Adrenal gland (tissue), 12 donors: ENCODE measurements around the gene ITIH5. TPM values are rescaled to one million over a fixed set of nuclear protein-coding genes. Genes with fewer than 3 reads are reported as not detected.
A peak's percentile ranks its signal among the peaks of the same experiment; 100 is the strongest.

Experiments
- DNase-seq, 7 donors: peaks; one replicate each; pipeline ENCODE4 v3.0.0-alpha.2; 2019 to 2020
- H3K27ac ChIP-seq, 5 donors: fragments of 200-600 bp; sonication (generic) in 4 of 5; 1 replicate in 3 of 5; 2 replicates in 2 of 5; pipeline versions ENCODE4 v1.5.1 to v1.8.0; 2016 to 2020; ENCODE audit warnings: mild to moderate bottlenecking in 1 of 5
- H3K27me3 ChIP-seq: fragments of 200-600 bp; 2 replicates; pipeline ENCODE4 v1.8.0; 2021
- H3K36me3 ChIP-seq, 2 donors: fragments of 200-600 bp; replicated peaks in 1 of 2; 1 replicate in 1 of 2; 2 replicates in 1 of 2; pipeline versions ENCODE4 v1.5.1 to v1.8.0; 2018 to 2022
- H3K4me1 ChIP-seq, 2 donors: fragments of 200-600 bp; replicated peaks in 1 of 2; 1 replicate in 1 of 2; 2 replicates in 1 of 2; pipeline versions ENCODE4 v1.5.1 to v1.8.0; 2018 to 2021
- H3K4me3 ChIP-seq, 4 donors: fragments of 200-600 bp; sonication (generic) in 3 of 4; one replicate each; pipeline ENCODE4 v1.5.1; 2016 to 2018
- H3K9me3 ChIP-seq, 3 donors: fragments of 200-600 bp; sonication (generic) in 1 of 3; replicated peaks in 1 of 3; 1 replicate in 2 of 3; 2 replicates in 1 of 3; pipeline versions ENCODE4 v1.5.1 to v1.8.0; 2016 to 2021
- POLR2A ChIP-seq, 2 donors: fragments of 450-650 bp; IDR thresholded peaks; one replicate each; pipeline ENCODE4 v1.6.1; 2017; ENCODE audit warnings: antibody characterized with exemption in 2 of 2, mild to moderate bottlenecking in 2 of 2, moderate library complexity in 1 of 2
- WGBS, 4 donors: extraction: QIAGEN DNeasy Blood & Tissue Kit in 2 of 4; methylation state at CpG; one replicate each; pipeline versions ENCODE4 v1.1.5 to v1.1.7; 2013 to 2017; 5-methylcytosine and 5-hydroxymethylcytosine counted together
- intact Hi-C, 2 donors: fragments of 100-400 bp; cut with DNase I; formaldehyde crosslinking; loops; one replicate each; pipeline versions ENCODE4 v1.14.1 to v1.15.0; 2022 to 2023
- polyA plus RNA-seq, 3 donors: library from polyadenylated mRNA; stranded (reverse); fragments of 200-250 nt in 2 of 3; fragments of 350-450 nt in 1 of 3; fragmentation: Illumina TruSeq in 1 of 3; extraction: RNeasy Lipid Tissue Mini Kit (QIAGEN cat#74804) in 1 of 3; gene quantifications; one replicate each; pipeline ENCODE4 v1.2.3, GENCODE V29; 2013 to 2014
- total RNA-seq, 9 donors: library from RNA; depleted of rRNA in 4 of 9; stranded (reverse); fragments of >200 nt in 4 of 9; fragments of 120-200 nt in 1 of 9; fragmentation: NEBNext Ultra II Directional in 1 of 9; extraction: Animal tissue kit (Norgen Biotek cat#: 25700) in 1 of 9; gene quantifications; one replicate each; pipeline versions ENCODE4 v1.1.0 to v1.2.4, GENCODE V29; 2013 to 2023
- TF ChIP-seq, protein P1 (sequence below), 6 experiments: fragments of 450-650 bp in 4 of 6; fragments of 200-600 bp in 2 of 6; sonication (generic) in 1 of 6; IDR thresholded peaks; 1 replicate in 5 of 6; 2 replicates in 1 of 6; pipeline versions ENCODE4 v1.5.1 to v1.8.0; 2016 to 2021; ENCODE audit warnings: antibody characterized with exemption in 6 of 6, mild to moderate bottlenecking in 2 of 6, moderate library complexity in 1 of 6
- donor health status: healthy with polysubstance abuse.
- donor health status: Bipolar disorder and iron deficiency.
- donor health status: DM: yes; HTN: yes; CAD: no.
- donor health status: DM: no; HTN: no; CAD: no.
- donor health status: DM: no; HTN: no; CAD: no.
- donor health status: DM: yes; HTN: yes; CAD: no.

The ITIH5 gene
- total and polyA plus RNA-seq, 12 donors = 0.66 to 6.2 (median 1.7) TPM

DNA sequence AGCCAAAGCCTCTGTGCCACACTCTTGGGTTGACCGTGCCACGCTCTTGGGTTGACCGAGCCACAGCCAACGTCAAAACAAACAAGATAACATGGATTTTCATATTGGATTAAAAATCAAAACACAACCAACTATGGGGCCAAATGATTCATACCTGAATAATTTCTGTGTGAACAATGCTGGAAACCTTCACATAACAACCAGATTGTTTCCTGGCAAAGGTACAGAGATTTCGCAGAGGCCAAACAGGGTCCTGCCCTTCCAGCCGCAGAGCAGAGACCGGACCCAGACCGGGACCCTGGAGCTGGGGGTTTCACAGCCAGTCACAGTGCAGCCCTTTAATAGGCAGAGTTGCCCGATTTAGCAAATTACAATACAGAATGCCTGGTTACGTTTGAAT is 40.5 kb downstream of the ITIH5 start:
- TF ChIP-seq POLR2A (IDR thresholded peaks at IDR 0.05) = no peak
- TF ChIP-seq, protein P1, sequence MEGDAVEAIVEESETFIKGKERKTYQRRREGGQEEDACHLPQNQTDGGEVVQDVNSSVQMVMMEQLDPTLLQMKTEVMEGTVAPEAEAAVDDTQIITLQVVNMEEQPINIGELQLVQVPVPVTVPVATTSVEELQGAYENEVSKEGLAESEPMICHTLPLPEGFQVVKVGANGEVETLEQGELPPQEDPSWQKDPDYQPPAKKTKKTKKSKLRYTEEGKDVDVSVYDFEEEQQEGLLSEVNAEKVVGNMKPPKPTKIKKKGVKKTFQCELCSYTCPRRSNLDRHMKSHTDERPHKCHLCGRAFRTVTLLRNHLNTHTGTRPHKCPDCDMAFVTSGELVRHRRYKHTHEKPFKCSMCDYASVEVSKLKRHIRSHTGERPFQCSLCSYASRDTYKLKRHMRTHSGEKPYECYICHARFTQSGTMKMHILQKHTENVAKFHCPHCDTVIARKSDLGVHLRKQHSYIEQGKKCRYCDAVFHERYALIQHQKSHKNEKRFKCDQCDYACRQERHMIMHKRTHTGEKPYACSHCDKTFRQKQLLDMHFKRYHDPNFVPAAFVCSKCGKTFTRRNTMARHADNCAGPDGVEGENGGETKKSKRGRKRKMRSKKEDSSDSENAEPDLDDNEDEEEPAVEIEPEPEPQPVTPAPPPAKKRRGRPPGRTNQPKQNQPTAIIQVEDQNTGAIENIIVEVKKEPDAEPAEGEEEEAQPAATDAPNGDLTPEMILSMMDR (IDR thresholded peaks at IDR 0.05) = no peak
- 46 to 66% (median 60%) methylated on average over 10 of the region's 10 CpGs for WGBS, 4 donors
- intact Hi-C loops = no loop called here
- no peaks in the 10 kb centered on the region for H3K27me3 ChIP-seq
- H3K9me3 ChIP-seq = no peaks in the 10 kb centered on the region
- no peaks in the 10 kb centered on the region for H3K4me1 ChIP-seq
- H3K27ac ChIP-seq = no peak overlapping the region
- H3K4me3 ChIP-seq = no peak overlapping the region
- DNase-seq = no peak
- H3K36me3 ChIP-seq = no peaks in the 10 kb centered on the region

DNA sequence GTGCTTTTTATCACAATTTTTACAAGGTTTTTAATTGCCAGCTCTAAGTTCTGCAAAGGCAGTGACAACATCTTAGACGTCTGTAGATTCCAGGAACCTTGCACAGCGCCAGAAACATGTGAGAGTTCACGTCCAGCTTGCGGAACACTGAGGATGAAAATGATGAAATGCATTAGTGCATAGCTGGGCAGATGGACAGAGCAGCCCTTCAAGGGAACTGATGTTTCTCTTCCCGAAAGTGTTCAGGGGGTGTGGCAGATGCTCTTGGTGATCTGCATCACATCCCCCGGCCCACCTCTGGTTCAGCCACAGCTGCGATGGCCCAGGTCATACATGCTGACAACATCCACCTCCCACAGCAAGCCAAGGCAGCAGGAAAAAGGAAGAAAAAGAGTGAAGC is 40.9 kb downstream of the ITIH5 start:
- no peak overlapping the region for H3K4me3 ChIP-seq
- H3K4me1 ChIP-seq = no peaks in the 10 kb centered on the region
- WGBS, 4 donors = 66 to 76% (median 71%) methylated on average over 6 to 7 of the region's 7 CpGs
- no peaks in the 10 kb centered on the region for H3K27me3 ChIP-seq
- TF ChIP-seq POLR2A (IDR thresholded peaks at IDR 0.05) = no peak
- TF ChIP-seq, protein P1 (IDR thresholded peaks at IDR 0.05) = no peak
- DNase-seq = no peak
- H3K9me3 ChIP-seq = no peaks in the 10 kb centered on the region
- H3K27ac ChIP-seq = no peak overlapping the region
- no peaks in the 10 kb centered on the region for H3K36me3 ChIP-seq
- intact Hi-C loops = no loop called here

DNA sequence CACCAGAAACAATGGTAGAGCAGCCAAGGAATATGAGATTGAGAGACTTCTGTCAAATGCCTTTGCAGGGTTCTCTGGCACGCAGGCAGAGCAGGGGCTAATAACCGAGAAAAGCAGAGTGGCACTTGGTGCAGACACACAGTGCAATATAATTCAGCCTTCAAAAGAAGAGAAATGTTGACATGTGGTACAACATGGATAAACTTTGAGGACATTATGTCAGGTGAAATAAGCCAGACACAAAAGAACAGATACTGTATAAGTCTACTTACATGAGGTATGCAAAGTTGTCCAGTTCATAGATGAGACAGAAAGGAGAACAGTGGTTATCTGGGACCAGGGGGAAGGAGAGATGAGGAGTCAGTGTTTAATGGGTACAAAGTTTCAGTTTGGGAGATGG is 41.8 kb downstream of the ITIH5 start:
- no peak overlapping the region for H3K27ac ChIP-seq
- intact Hi-C loops = no loop called here
- TF ChIP-seq, protein P1 (IDR thresholded peaks at IDR 0.05) = no peak
- no peak for TF ChIP-seq POLR2A (IDR thresholded peaks at IDR 0.05)

DNA sequence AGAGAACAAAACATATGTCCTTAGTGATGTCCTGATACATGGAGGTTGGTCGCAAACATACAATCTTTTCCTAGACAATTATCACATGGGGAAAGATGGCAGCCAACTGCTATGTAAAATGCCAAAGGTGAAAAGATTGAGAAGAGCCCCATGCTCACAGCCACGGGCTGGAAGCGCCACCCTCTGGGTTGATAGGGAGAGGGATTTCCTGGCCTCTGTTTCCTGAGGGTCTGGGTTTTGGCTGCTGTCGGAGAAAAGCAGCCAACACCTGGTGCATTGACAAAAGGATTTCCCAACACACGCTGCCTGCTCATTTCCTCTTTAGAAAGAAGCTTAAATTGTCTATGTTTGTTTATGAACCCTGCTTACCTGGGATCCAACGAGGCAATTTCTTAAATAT is 43.8 kb downstream of the ITIH5 start:
- TF ChIP-seq, protein P1 (IDR thresholded peaks at IDR 0.05) = peak in 2 of 6 experiments; percentile 10 to 15
- TF ChIP-seq POLR2A (IDR thresholded peaks at IDR 0.05) = no peak
- H3K27me3 ChIP-seq = no peaks in the 10 kb centered on the region
- H3K9me3 ChIP-seq = no peaks in the 10 kb centered on the region
- no peak overlapping the region for H3K27ac ChIP-seq
- no peaks in the 10 kb centered on the region for H3K4me1 ChIP-seq
- intact Hi-C loops = no loop called here
- DNase-seq = no peak
- H3K4me3 ChIP-seq = no peak overlapping the region
- no peaks in the 10 kb centered on the region for H3K36me3 ChIP-seq
- WGBS, 4 donors = 42 to 55% (median 52%) methylated on average over 6 of the region's 6 CpGs

More for the DNA sequence above, 41.8 kb downstream of the ITIH5 start:
- no peaks in the 10 kb centered on the region for H3K27me3 ChIP-seq
- H3K4me1 ChIP-seq = no peaks in the 10 kb centered on the region
- no peak overlapping the region for H3K4me3 ChIP-seq
- 90 to 95% (median 92%) methylated on average over 2 of the region's 2 CpGs for WGBS, 4 donors
- no peak for DNase-seq
- H3K9me3 ChIP-seq = no peaks in the 10 kb centered on the region
- no peaks in the 10 kb centered on the region for H3K36me3 ChIP-seq
